Loucy (cell line): ENCODE results near the gene RNU6-9.

ENCODE experiments used
- EZH2phosphoT487 ChIP-seq: fragments of 200-600 bp; IDR thresholded peaks from 2 replicates; pipeline ENCODE4 v1.6.1; 2018; ENCODE audit warnings: antibody characterized with exemption, mild to moderate bottlenecking, moderate library complexity, borderline replicate concordance
- TF ChIP-seq, protein P1 (sequence below): fragments of 200-600 bp; sonication (generic); conservative IDR thresholded peaks from 2 replicates; pipeline ENCODE4 v1.5.1; 2014; ENCODE audit warnings: mild to moderate bottlenecking, antibody characterized with exemption, low read length

DNA sequence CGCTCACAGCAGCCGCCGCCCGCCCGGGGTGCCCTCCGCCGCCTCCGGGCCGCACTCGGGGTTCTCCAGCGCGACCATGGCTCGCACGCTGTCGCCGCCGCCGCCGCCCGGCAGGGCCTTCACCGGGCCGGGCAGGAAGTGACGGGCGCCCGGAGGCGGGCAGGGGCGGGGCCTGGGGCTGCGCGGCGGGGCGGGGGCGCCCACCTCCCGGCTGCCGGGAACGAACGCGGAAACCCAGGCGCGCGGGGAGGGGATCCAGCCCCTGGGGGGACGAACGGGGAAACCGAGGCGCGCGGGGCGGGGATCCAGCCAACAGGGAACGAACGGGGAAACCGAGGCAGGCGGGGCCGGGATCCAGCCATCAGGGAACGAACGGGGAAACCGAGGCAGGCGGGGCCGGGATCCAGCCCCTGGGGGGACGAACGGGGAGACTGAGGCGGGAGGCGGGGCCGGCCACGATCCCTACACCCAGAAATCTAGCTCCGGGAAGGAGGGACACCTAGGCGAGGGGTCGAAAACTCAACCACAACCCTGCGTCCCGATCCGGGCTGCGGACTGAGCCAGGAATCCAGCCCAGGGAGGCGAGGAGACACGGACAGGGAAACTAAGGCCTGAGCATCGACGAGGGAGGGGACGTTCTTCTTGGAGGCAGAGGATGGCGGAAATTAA is 19.9 kb downstream of the RNU6-9 start, which contains the start of gene R3HDM4:
- TF ChIP-seq, protein P1, sequence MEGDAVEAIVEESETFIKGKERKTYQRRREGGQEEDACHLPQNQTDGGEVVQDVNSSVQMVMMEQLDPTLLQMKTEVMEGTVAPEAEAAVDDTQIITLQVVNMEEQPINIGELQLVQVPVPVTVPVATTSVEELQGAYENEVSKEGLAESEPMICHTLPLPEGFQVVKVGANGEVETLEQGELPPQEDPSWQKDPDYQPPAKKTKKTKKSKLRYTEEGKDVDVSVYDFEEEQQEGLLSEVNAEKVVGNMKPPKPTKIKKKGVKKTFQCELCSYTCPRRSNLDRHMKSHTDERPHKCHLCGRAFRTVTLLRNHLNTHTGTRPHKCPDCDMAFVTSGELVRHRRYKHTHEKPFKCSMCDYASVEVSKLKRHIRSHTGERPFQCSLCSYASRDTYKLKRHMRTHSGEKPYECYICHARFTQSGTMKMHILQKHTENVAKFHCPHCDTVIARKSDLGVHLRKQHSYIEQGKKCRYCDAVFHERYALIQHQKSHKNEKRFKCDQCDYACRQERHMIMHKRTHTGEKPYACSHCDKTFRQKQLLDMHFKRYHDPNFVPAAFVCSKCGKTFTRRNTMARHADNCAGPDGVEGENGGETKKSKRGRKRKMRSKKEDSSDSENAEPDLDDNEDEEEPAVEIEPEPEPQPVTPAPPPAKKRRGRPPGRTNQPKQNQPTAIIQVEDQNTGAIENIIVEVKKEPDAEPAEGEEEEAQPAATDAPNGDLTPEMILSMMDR = no peak
- TF ChIP-seq EZH2phosphoT487 = no peak
